H9 (cell line): Measurements from ENCODE around the gene TGFBR1. TPM values are rescaled to one million over a fixed set of nuclear protein-coding genes. Genes with fewer than 3 reads are reported as not detected.

Experiments
- DNase-seq: peaks from one replicate; pipeline ENCODE4 v3.0.0-alpha.2; 2017
- H2AFZ ChIP-seq: one replicate; pipeline ENCODE4 v1.6.1; 2013; ENCODE audit warnings: mild to moderate bottlenecking, low read length, control low read depth, moderate library complexity
- H2AK5ac ChIP-seq: 2 replicates; pipeline ENCODE4 v1.6.1; 2013; ENCODE audit warnings: low read length, control low read depth, mixed read lengths; ENCODE audit not compliant: insufficient read length
- H2BK120ac ChIP-seq: one replicate; pipeline ENCODE4 v1.6.1; 2013; ENCODE audit warnings: low read depth, mild to moderate bottlenecking, low read length, control low read depth, inconsistent platforms; ENCODE audit not compliant: poor library complexity, severe bottlenecking
- H2BK12ac ChIP-seq: 2 replicates; pipeline ENCODE4 v1.6.1; 2013; ENCODE audit warnings: low read length, control low read depth, mixed read lengths, low read depth; ENCODE audit not compliant: insufficient read length
- H2BK15ac ChIP-seq: 2 replicates; pipeline ENCODE4 v1.6.1; 2013; ENCODE audit warnings: low read depth, low read length, control low read depth
- H2BK20ac ChIP-seq: one replicate; pipeline ENCODE4 v1.6.1; 2013; ENCODE audit warnings: low read depth, mild to moderate bottlenecking, low read length, control low read depth, inconsistent platforms; ENCODE audit not compliant: poor library complexity, severe bottlenecking
- H2BK5ac ChIP-seq: 2 replicates; pipeline ENCODE4 v1.6.1; 2013; ENCODE audit warnings: low read length, control low read depth, mixed read lengths; ENCODE audit not compliant: insufficient read length
- H3K14ac ChIP-seq: 2 replicates; pipeline ENCODE4 v1.6.1; 2013; ENCODE audit warnings: low read length, control low read depth; ENCODE audit not compliant: insufficient read depth
- H3K18ac ChIP-seq: 2 replicates; pipeline ENCODE4 v1.6.1; 2013; ENCODE audit warnings: low read depth, mild to moderate bottlenecking, mixed read lengths, low read length, control low read depth; ENCODE audit not compliant: insufficient read length
- H3K23ac ChIP-seq: 2 replicates; pipeline ENCODE4 v1.6.1; 2013; ENCODE audit warnings: low read length, control low read depth, mixed read lengths, low read depth; ENCODE audit not compliant: insufficient read length
- H3K23me2 ChIP-seq: 2 replicates; pipeline ENCODE4 v1.6.1; 2013; ENCODE audit warnings: low read depth, mild to moderate bottlenecking, mixed read lengths, low read length, control low read depth; ENCODE audit not compliant: insufficient read length, poor library complexity, severe bottlenecking
- H3K27ac ChIP-seq: 2 replicates; pipeline ENCODE4 v1.5.1; 2013; ENCODE audit warnings: low read length, control low read depth, mixed read lengths, low read depth; ENCODE audit not compliant: insufficient read length
- H3K27me3 ChIP-seq: 2 replicates; pipeline ENCODE4 v1.6.1; 2013; ENCODE audit warnings: low read length, control low read depth, inconsistent platforms; ENCODE audit not compliant: insufficient read depth
- H3K4ac ChIP-seq: 2 replicates; pipeline ENCODE4 v1.6.1; 2013; ENCODE audit warnings: low read depth, mild to moderate bottlenecking, control low read depth, inconsistent platforms, low read length, moderate library complexity
- H3K4me1 ChIP-seq: 2 replicates; pipeline ENCODE4 v1.6.1; 2013; ENCODE audit warnings: low read length, control low read depth, inconsistent platforms; ENCODE audit not compliant: insufficient read depth
- H3K4me2 ChIP-seq: 2 replicates; pipeline ENCODE4 v1.6.1; 2013; ENCODE audit warnings: low read length, control low read depth, mixed read lengths; ENCODE audit not compliant: insufficient read length, insufficient read depth
- H3K56ac ChIP-seq: 2 replicates; pipeline ENCODE4 v1.6.1; 2013; ENCODE audit warnings: low read depth, mild to moderate bottlenecking, mixed read lengths, low read length, control low read depth; ENCODE audit not compliant: insufficient read length
- H3K79me1 ChIP-seq: 2 replicates; pipeline ENCODE4 v1.6.1; 2013; ENCODE audit warnings: low read depth, mild to moderate bottlenecking, moderate library complexity, low read length, control low read depth, inconsistent platforms; ENCODE audit not compliant: insufficient read depth, poor library complexity, severe bottlenecking
- H3K79me2 ChIP-seq: 2 replicates; pipeline ENCODE4 v1.6.1; 2013; ENCODE audit warnings: low read length, control low read depth, inconsistent platforms; ENCODE audit not compliant: insufficient read depth
- H3K9ac ChIP-seq: 2 replicates; pipeline ENCODE4 v1.6.1; 2013; ENCODE audit warnings: low read length, control low read depth, mixed read lengths; ENCODE audit not compliant: insufficient read length; ENCODE audit errors: extremely low read depth
- H3K9me3 ChIP-seq: one replicate; pipeline ENCODE4 v1.6.1; 2013; ENCODE audit warnings: low read depth, low read length, inconsistent platforms; ENCODE audit not compliant: control insufficient read depth
- H3T11ph ChIP-seq: one replicate; pipeline ENCODE4 v1.6.1; 2013; ENCODE audit warnings: mild to moderate bottlenecking, low read length, control low read depth, inconsistent platforms
- H4K20me1 ChIP-seq: one replicate; pipeline ENCODE4 v1.6.1; 2013; ENCODE audit not compliant: control insufficient read depth, insufficient read length, insufficient read depth
- H4K5ac ChIP-seq: 2 replicates; pipeline ENCODE4 v1.6.1; 2013; ENCODE audit warnings: low read depth, mild to moderate bottlenecking, mixed read lengths, low read length, control low read depth; ENCODE audit not compliant: insufficient read length
- H4K8ac ChIP-seq: replicated peaks from 2 replicates; pipeline ENCODE4 v1.6.1; 2013; ENCODE audit warnings: low read length, control low read depth, mixed read lengths, low read depth; ENCODE audit not compliant: insufficient read length
- H4K91ac ChIP-seq: 2 replicates; pipeline ENCODE4 v1.6.1; 2013; ENCODE audit warnings: low read depth, mild to moderate bottlenecking, moderate library complexity, mixed read lengths, low read length, control low read depth; ENCODE audit not compliant: insufficient read length
- H3K27ac Mint-ChIP-seq, 3 experiments: 2 replicates in 2 of 3; 3 replicates in 1 of 3; pipeline ENCODE4 v1.8.0; 2020 to 2021; ENCODE audit warnings: mixed read lengths in 3 of 3, mild to moderate bottlenecking in 1 of 3, moderate library complexity in 1 of 3
- H3K27me3 Mint-ChIP-seq: 2 replicates; pipeline ENCODE4 v1.8.0; 2021; ENCODE audit warnings: low read depth, mild to moderate bottlenecking, moderate library complexity, mixed read lengths
- H3K36me3 Mint-ChIP-seq, 3 experiments: 2 replicates in 2 of 3; 3 replicates in 1 of 3; pipeline ENCODE4 v1.8.0; 2020 to 2021; ENCODE audit warnings: low read depth in 3 of 3, mixed read lengths in 3 of 3; ENCODE audit not compliant: insufficient read depth in 1 of 3
- H3K4me1 Mint-ChIP-seq, 2 experiments: 2 replicates each; pipeline ENCODE4 v1.8.0; 2020; ENCODE audit warnings: mixed read lengths in 2 of 2
- H3K4me3 Mint-ChIP-seq, 2 experiments: 2 replicates in 1 of 2; 3 replicates in 1 of 2; pipeline ENCODE4 v1.8.0; 2020 to 2021; ENCODE audit warnings: mild to moderate bottlenecking in 2 of 2, mixed read lengths in 2 of 2, moderate library complexity in 1 of 2
- H3K9me3 Mint-ChIP-seq, 2 experiments: 2 replicates in 1 of 2; 3 replicates in 1 of 2; pipeline ENCODE4 v1.8.0; 2020; ENCODE audit warnings: mild to moderate bottlenecking in 2 of 2, mixed read lengths in 2 of 2, moderate library complexity in 1 of 2
- WGBS: extraction: QIAGEN DNeasy Blood & Tissue Kit; methylation state at CpG from one replicate; pipeline ENCODE4 v1.1.7; 2013; ENCODE audit warnings: missing lambda C conversion rate, low lambda C conversion rate, mixed read lengths; ENCODE audit not compliant: insufficient read length; ENCODE audit errors: extremely low coverage; 5-methylcytosine and 5-hydroxymethylcytosine counted together
- total RNA-seq: library from RNA; stranded (reverse); gene quantifications from 2 replicates; pipeline ENCODE4 v1.2.1, GENCODE V29; 2021
- TF ChIP-seq, protein P1 (sequence below): fragments of 200-600 bp; sonication (generic); conservative IDR thresholded peaks from 3 replicates; pipeline ENCODE4 v1.8.0; 2021; ENCODE audit warnings: antibody characterized with exemption, mild to moderate bottlenecking

The TGFBR1 gene
- total RNA-seq, 1 experiment from 2014 or later: 59.3 TPM

DNA sequence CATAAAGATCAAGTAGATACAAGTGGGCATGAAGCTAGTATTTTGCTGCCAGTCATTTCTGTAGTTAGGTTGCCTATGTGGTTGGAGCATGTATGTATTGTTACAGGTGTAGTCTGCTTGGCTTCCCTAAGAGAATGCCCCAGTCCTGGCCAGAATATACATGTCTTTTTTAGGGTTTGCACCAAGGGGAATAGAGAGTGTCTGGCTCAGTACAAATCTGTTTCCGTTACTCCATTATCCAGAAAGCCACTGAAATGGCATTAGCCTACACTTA is 23.2 kb downstream of the TGFBR1 start:
- peaks cover 6% of the 10 kb centered on the region for H3K9me3 ChIP-seq
- Mint-ChIP-seq H3K36me3 (peaks cover 11 to 20% (median 18%) of the 10 kb centered on the region in 3 experiments), H3K4me3 (no peak overlapping the region), H3K9me3 (peaks cover 6 to 18% of the 10 kb centered on the region in 2 experiments; a peak in 4 of 5 replicates), H3K4me1 (peaks cover 9 to 13% of the 10 kb centered on the region in 2 experiments), H3K27me3 (no peaks in the 10 kb centered on the region), H3K27ac (no peak overlapping the region)
- H3K27ac ChIP-seq: no peak overlapping the region
- H3K9ac ChIP-seq: no peak overlapping the region
- no peak overlapping the region for H3K56ac ChIP-seq
- no peaks in the 10 kb centered on the region for H4K20me1 ChIP-seq
- DNase-seq: no peak
- H4K91ac ChIP-seq: no peak overlapping the region
- H3T11ph ChIP-seq: no peak overlapping the region
- H3K79me2 ChIP-seq: peaks cover 9% of the 10 kb centered on the region; the same call in 1 of the 2 replicates
- H4K5ac ChIP-seq: no peak overlapping the region
- no peak overlapping the region for H3K18ac ChIP-seq
- no peak overlapping the region for H3K14ac ChIP-seq
- peaks cover 3% of the 10 kb centered on the region; the same call in 1 of the 2 replicates for H3K4me1 ChIP-seq
- no peak overlapping the region for H2BK12ac ChIP-seq
- H2BK20ac ChIP-seq: no peak overlapping the region
- no peak overlapping the region for H3K4me2 ChIP-seq
- H4K8ac ChIP-seq: no peak overlapping the region
- no peak overlapping the region for H2AFZ ChIP-seq
- no peak overlapping the region for H2BK5ac ChIP-seq
- no CpG with 5 or more reads among the region's 1 CpG for WGBS
- H3K23me2 ChIP-seq: no peaks in the 10 kb centered on the region
- H2AK5ac ChIP-seq: no peak overlapping the region
- no peaks in the 10 kb centered on the region for H3K27me3 ChIP-seq
- H3K79me1 ChIP-seq: peaks cover 5% of the 10 kb centered on the region
- TF ChIP-seq, protein P1, sequence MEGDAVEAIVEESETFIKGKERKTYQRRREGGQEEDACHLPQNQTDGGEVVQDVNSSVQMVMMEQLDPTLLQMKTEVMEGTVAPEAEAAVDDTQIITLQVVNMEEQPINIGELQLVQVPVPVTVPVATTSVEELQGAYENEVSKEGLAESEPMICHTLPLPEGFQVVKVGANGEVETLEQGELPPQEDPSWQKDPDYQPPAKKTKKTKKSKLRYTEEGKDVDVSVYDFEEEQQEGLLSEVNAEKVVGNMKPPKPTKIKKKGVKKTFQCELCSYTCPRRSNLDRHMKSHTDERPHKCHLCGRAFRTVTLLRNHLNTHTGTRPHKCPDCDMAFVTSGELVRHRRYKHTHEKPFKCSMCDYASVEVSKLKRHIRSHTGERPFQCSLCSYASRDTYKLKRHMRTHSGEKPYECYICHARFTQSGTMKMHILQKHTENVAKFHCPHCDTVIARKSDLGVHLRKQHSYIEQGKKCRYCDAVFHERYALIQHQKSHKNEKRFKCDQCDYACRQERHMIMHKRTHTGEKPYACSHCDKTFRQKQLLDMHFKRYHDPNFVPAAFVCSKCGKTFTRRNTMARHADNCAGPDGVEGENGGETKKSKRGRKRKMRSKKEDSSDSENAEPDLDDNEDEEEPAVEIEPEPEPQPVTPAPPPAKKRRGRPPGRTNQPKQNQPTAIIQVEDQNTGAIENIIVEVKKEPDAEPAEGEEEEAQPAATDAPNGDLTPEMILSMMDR: no peak
- no peak overlapping the region for H3K4ac ChIP-seq
- H2BK120ac ChIP-seq: no peak overlapping the region
- no peak overlapping the region for H2BK15ac ChIP-seq
- no peak overlapping the region for H3K23ac ChIP-seq
